IMR-90 (cell line): ENCODE data around the gene DHRS3. TPM values are rescaled to one million over a fixed set of nuclear protein-coding genes. Genes with fewer than 3 reads are reported as not detected.

ENCODE experiments used
- ATAC-seq: fragments of 200-7000 bp; cut with Tn5 transposase; 2 replicates; pipeline ENCODE4 v1.9.1; 2020; ENCODE audit warnings: low read depth, mild to moderate bottlenecking, moderate library complexity
- BruUV-seq: library from RNA; stranded (reverse); fragments of 400-500 nt; replicated peaks from 2 replicates; lab custom pipeline; 2021; lab: Mats Ljungman, UMichigan
- CTCF ChIA-PET: fragments of 300-600 bp; formaldehyde crosslinking; extraction: SDS; loops from one replicate; lab custom pipeline; 2021; ENCODE audit warnings: antibody characterized with exemption; lab: Yijun Ruan, JAX
- POLR2A ChIA-PET: fragments of 300-600 bp; sonication (Branson Sonifier 250); formaldehyde crosslinking; loops from one replicate; lab custom pipeline; 2022; ENCODE audit warnings: antibody characterized with exemption; ENCODE audit not compliant: unreplicated experiment; lab: Charles Lee
- DNase-seq: peaks from one replicate; pipeline ENCODE4 v3.0.0; 2013
- H2AFZ ChIP-seq: replicated peaks from 2 replicates; pipeline ENCODE3; 2013; ENCODE audit warnings: low read length, mild to moderate bottlenecking; ENCODE audit not compliant: poor library complexity
- H2AK5ac ChIP-seq: 2 replicates; pipeline ENCODE4 v1.6.1; 2013; ENCODE audit warnings: low read depth, low read length, inconsistent platforms
- H2AK9ac ChIP-seq: replicated peaks from 2 replicates; pipeline ENCODE3; 2013; ENCODE audit warnings: mild to moderate bottlenecking, low read depth, low read length, moderate library complexity; ENCODE audit not compliant: poor library complexity
- H2BK120ac ChIP-seq: 2 replicates; pipeline ENCODE4 v1.6.1; 2013; ENCODE audit warnings: low read depth, low read length, inconsistent platforms
- H2BK15ac ChIP-seq: 3 replicates; pipeline ENCODE4 v1.6.1; 2013; ENCODE audit warnings: low read depth, low read length, inconsistent platforms
- H2BK20ac ChIP-seq: 2 replicates; pipeline ENCODE4 v1.6.1; 2013; ENCODE audit warnings: low read depth, mild to moderate bottlenecking, inconsistent platforms, low read length, moderate library complexity
- H2BK5ac ChIP-seq: 2 replicates; pipeline ENCODE4 v1.6.1; 2013; ENCODE audit warnings: mild to moderate bottlenecking, low read depth, low read length, inconsistent platforms; ENCODE audit not compliant: poor library complexity, severe bottlenecking
- H3K14ac ChIP-seq: replicated peaks from 2 replicates; pipeline ENCODE4 v1.6.1; 2013; ENCODE audit warnings: low read depth, low read length, inconsistent platforms
- H3K18ac ChIP-seq: 2 replicates; pipeline ENCODE4 v1.6.1; 2013; ENCODE audit warnings: low read depth, low read length, control low read depth
- H3K23ac ChIP-seq: 2 replicates; pipeline ENCODE4 v1.6.1; 2013; ENCODE audit warnings: low read depth, low read length, inconsistent platforms
- H3K27ac ChIP-seq: 2 replicates; pipeline ENCODE4 v1.5.1; 2013; ENCODE audit warnings: mild to moderate bottlenecking, control low read depth, low read length; ENCODE audit not compliant: insufficient read depth
- H3K27me3 ChIP-seq: 2 replicates; pipeline ENCODE4 v1.6.1; 2013; ENCODE audit warnings: low read length; ENCODE audit not compliant: control insufficient read depth, insufficient read depth
- H3K36me3 ChIP-seq: 2 replicates; pipeline ENCODE4 v1.6.1; 2013; ENCODE audit warnings: low read length, mixed read lengths; ENCODE audit not compliant: control insufficient read depth, insufficient read depth
- H3K4ac ChIP-seq: 2 replicates; pipeline ENCODE4 v1.6.1; 2013; ENCODE audit warnings: low read depth, low read length, inconsistent platforms
- H3K4me1 ChIP-seq: 2 replicates; pipeline ENCODE4 v1.6.1; 2013; ENCODE audit warnings: low read length, mixed read lengths; ENCODE audit not compliant: control insufficient read depth, insufficient read depth
- H3K4me2 ChIP-seq: 2 replicates; pipeline ENCODE4 v1.6.1; 2013; ENCODE audit warnings: low read depth, mild to moderate bottlenecking, control low read depth, low read length, moderate library complexity
- H3K4me3 ChIP-seq: 2 replicates; pipeline ENCODE4 v1.5.1; 2013; ENCODE audit warnings: low read depth, mild to moderate bottlenecking, control low read depth, low read length, moderate library complexity; ENCODE audit not compliant: insufficient read depth
- H3K56ac ChIP-seq: 2 replicates; pipeline ENCODE4 v1.6.1; 2013; ENCODE audit warnings: low read length, inconsistent platforms; ENCODE audit not compliant: insufficient read depth; ENCODE audit errors: extremely low read depth
- H3K79me1 ChIP-seq, 2 experiments: 2 replicates each; pipeline ENCODE4 v1.6.1; 2013; ENCODE audit warnings: low read length in 2 of 2, inconsistent platforms in 1 of 2, low read depth in 1 of 2
- H3K9ac ChIP-seq: 2 replicates; pipeline ENCODE4 v1.6.1; 2013; ENCODE audit warnings: low read depth, low read length, control low read depth
- H3K9me1 ChIP-seq: 2 replicates; pipeline ENCODE4 v1.6.1; 2013; ENCODE audit warnings: low read length, inconsistent platforms; ENCODE audit not compliant: insufficient read depth
- H3K9me3 ChIP-seq: 2 replicates; pipeline ENCODE4 v1.6.1; 2013; ENCODE audit warnings: low read length; ENCODE audit not compliant: control insufficient read depth, insufficient read depth
- H4K20me1 ChIP-seq: 2 replicates; pipeline ENCODE4 v1.6.1; 2013; ENCODE audit warnings: low read length, inconsistent platforms; ENCODE audit not compliant: insufficient read depth
- H4K5ac ChIP-seq: 2 replicates; pipeline ENCODE4 v1.6.1; 2013; ENCODE audit warnings: mild to moderate bottlenecking, low read depth, low read length, control low read depth
- H4K8ac ChIP-seq, 2 experiments: 2 replicates each; pipeline ENCODE4 v1.6.1; 2013; ENCODE audit warnings: low read depth in 2 of 2, low read length in 2 of 2, control low read depth in 1 of 2, inconsistent platforms in 1 of 2
- H4K91ac ChIP-seq: 2 replicates; pipeline ENCODE4 v1.6.1; 2013; ENCODE audit warnings: low read depth, low read length, inconsistent platforms; ENCODE audit not compliant: insufficient read depth
- CHD1 ChIP-seq: IDR thresholded peaks from 2 replicates; pipeline ENCODE4 v1.6.1; 2012; ENCODE audit warnings: low read depth, low read length, improper control_type of control experiment
- FOS ChIP-seq: fragments of 150-350 bp; IDR thresholded peaks from 2 replicates; pipeline ENCODE4 v1.6.1; 2016; ENCODE audit warnings: low read depth, low read length
- MXI1 ChIP-seq: IDR thresholded peaks from 2 replicates; pipeline ENCODE4 v1.6.1; 2012; ENCODE audit warnings: low read depth, mild to moderate bottlenecking, low read length, moderate library complexity, borderline replicate concordance
- RAD21 ChIP-seq: IDR thresholded peaks from 2 replicates; pipeline ENCODE4 v1.6.1; 2012; ENCODE audit warnings: low read length, improper control_type of control experiment
- WGBS, 2 experiments: methylation state at CpG; one replicate each; pipeline versions ENCODE4 v1.1.5 to v1.1.7; 2013; ENCODE audit warnings: missing lambda C conversion rate in 2 of 2; ENCODE audit not compliant: insufficient read length in 1 of 2; ENCODE audit errors: extremely low coverage in 2 of 2; 5-methylcytosine and 5-hydroxymethylcytosine counted together
- dilution Hi-C: fragments of 300-500 bp; cut with HindIII; formaldehyde crosslinking; loops from one replicate; pipeline ENCODE4 v1.14.3; 2018; ENCODE audit warnings: low sequenced_read_pairs; ENCODE audit not compliant: unreplicated experiment
- in situ Hi-C: fragments of 300-500 bp; cut with MboI; formaldehyde crosslinking; loops from 3 replicates; pipeline ENCODE4 v1.14.3; 2019; ENCODE audit warnings: low sequenced_read_pairs, inconsistent platforms, mixed read lengths
- intact Hi-C: fragments of 100-400 bp; cut with micrococcal nuclease; formaldehyde crosslinking; loops from 2 replicates; pipeline ENCODE4 v1.10.0; 2022
- polyA plus RNA-seq, 3 experiments: library from polyadenylated mRNA; depleted of rRNA; stranded (reverse); fragments of >200 nt; gene quantifications; 2 replicates each; pipeline ENCODE4 v1.2.3, GENCODE V29; 2012; ENCODE audit warnings: low replicate concordance in 1 of 3
- total RNA-seq: library from RNA; depleted of rRNA; stranded (reverse); fragments of >200 nt; gene quantifications from 2 replicates; pipeline ENCODE4 v1.2.3, GENCODE V29; 2012

Gene DHRS3
- total and polyA plus RNA-seq, 2 of the 4 experiments (the other 2 are of a cell fraction): 11.2 to 14.5 TPM

- Histone ChIP-seq H3K4me2 (no peak overlapping the region), H2BK20ac (no peak overlapping the region), H3K4ac (no peak overlapping the region), H4K20me1 (no peaks in the 10 kb centered on the region), H3K4me1 (peaks cover 4% of the 10 kb centered on the region), H3K23ac (no peak overlapping the region), H3K9ac (no peak overlapping the region), H2AFZ (no peak overlapping the region), H3K27ac (no peak overlapping the region), H4K8ac (no peak overlapping the region), H3K56ac (no peak overlapping the region), H2AK5ac (no peak overlapping the region), H3K9me3 (peaks cover 2% of the 10 kb centered on the region; the same call in 1 of the 2 replicates), H3K9me1 (0 out of 2 replicates have a peak, but pooled peaks cover 4% of the 10 kb centered on the region), H2BK120ac (no peak overlapping the region), H2BK5ac (no peak overlapping the region), H2BK15ac (no peak overlapping the region), H3K27me3 (peaks cover 2% of the 10 kb centered on the region; the same call in 1 of the 2 replicates), H4K91ac (no peak overlapping the region), H3K79me1 (no peaks in the 10 kb centered on the region), H3K14ac (no peak overlapping the region), H3K18ac (no peak overlapping the region), H2AK9ac (no peak overlapping the region), H4K5ac (no peak overlapping the region), H3K4me3 (no peak overlapping the region), H3K36me3 (no peaks in the 10 kb centered on the region)
- ATAC-seq: no peak
- DNase-seq: no peak
- ChIA-PET POLR2A (no interaction called here), CTCF (no interaction called here)
- intact Hi-C loops (no loop called here), dilution Hi-C loops (no loop called here), in situ Hi-C loops (no loop called here)
- 98% methylated on average over 12 of the region's 19 CpGs; no CpG with 5 or more reads in 1 of the 2 experiments for WGBS, 2 experiments
- BruUV-seq: no TSS peak
- TF ChIP-seq CHD1 (no peak), MXI1 (no peak), FOS (no peak), RAD21 (no peak)
Measured at GRCh38 chr1:12532405-12533315, 85.3 kb downstream of the DHRS3 start.
